Measurements from ENCODE around the gene HID1. TPM values are rescaled to one million over a fixed set of nuclear protein-coding genes. Genes with fewer than 3 reads are reported as not detected.
"Not testable (repeated sequence)": the region's sequence is repeated elsewhere in the genome, so short reads cannot be mapped to it uniquely, and the experiment has no call there.

HID1 gene
- total RNA-seq, 1 donor from 2014 or later: 30.6 TPM

DNA sequence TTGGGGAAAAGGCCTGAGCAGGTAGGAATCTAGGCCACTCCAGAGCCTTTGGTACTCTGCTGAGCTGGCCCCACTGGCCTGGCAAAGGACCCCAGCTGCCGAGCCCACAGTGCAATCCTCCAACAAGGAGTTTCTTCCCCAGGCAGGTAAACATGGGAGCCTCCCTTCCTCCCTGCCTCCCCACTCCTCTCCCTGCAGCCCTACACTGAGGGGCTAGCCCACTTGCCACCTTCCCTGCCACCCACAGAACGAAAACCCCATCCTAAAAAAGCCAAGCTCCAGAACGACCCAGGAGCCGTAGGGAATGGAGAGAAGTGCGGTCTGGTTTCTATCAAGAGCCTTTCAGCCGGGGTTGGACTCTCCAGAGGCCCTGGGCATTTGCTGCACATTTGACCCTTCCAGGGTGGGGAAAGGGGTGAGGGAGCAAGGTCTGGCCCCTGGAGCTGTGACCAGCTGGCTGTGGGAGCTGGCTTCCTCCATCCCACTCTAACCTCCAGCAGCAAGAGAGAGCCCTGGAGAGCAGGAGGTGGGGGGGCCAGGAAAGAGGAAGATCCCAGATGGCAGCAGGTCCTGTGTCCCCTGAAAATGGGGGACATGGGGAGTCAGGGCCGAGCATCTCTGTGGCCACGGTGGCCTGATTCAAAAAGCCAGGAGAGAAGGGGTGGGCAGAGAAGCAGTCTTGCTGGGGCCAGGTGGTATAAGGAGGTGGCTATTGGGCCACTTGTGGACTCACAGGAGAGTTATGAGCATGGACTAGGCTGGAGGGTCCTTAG is 1.3 kb downstream of the HID1 start:
- DNase-seq (ENCODE audit: extremely low read depth, low read depth, low spot score): no peak

GRCh38 chr17:74970395-74970794 is 2.2 kb downstream of the HID1 start:
- DNase-seq (ENCODE audit: extremely low read depth, low read depth, low spot score): no peak

GRCh38 chr17:74969501-74969900 is 3.1 kb downstream of the HID1 start:
- DNase-seq (ENCODE audit: extremely low read depth, low read depth, low spot score): not testable (repeated sequence)

GRCh38 chr17:74968361-74968780 is 4.2 kb downstream of the HID1 start:
- no peak for DNase-seq (ENCODE audit: extremely low read depth, low read depth, low spot score)

- DNase-seq (ENCODE audit: extremely low read depth, low read depth, low spot score): no peak
Measured at GRCh38 chr17:74964988-74965622, 7.5 kb downstream of the HID1 start.

DNA sequence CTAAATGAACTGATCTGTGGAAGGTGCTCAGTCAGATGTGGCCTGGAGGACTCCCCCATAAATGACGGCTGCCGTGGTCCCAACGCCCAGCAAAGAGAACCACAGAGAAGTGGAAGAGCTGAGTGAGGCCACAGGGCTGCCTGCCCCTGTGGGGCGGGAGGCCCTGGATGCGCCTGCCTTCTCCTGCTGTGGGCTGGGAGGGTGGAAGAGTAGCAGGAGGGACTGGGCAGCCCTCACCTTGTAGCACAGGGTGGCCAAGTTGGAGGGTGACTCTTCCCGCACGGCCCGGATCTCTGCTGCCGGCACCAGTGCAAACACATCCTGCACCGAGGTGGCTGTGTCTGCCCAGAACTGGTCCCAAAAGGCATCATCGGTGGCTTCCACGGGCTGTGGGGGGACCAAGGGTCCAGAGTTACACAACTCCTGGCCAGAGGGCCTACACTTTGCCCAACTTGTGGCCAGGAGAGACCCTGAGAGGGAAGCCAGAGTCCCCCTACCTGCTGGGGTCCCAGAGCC is 8.3 kb downstream of the HID1 start:
- no peak for DNase-seq (ENCODE audit: extremely low read depth, low read depth, low spot score)

GRCh38 chr17:74963656-74964055 is 8.9 kb downstream of the HID1 start:
- no peak for DNase-seq (ENCODE audit: extremely low read depth, low read depth, low spot score)

DNA sequence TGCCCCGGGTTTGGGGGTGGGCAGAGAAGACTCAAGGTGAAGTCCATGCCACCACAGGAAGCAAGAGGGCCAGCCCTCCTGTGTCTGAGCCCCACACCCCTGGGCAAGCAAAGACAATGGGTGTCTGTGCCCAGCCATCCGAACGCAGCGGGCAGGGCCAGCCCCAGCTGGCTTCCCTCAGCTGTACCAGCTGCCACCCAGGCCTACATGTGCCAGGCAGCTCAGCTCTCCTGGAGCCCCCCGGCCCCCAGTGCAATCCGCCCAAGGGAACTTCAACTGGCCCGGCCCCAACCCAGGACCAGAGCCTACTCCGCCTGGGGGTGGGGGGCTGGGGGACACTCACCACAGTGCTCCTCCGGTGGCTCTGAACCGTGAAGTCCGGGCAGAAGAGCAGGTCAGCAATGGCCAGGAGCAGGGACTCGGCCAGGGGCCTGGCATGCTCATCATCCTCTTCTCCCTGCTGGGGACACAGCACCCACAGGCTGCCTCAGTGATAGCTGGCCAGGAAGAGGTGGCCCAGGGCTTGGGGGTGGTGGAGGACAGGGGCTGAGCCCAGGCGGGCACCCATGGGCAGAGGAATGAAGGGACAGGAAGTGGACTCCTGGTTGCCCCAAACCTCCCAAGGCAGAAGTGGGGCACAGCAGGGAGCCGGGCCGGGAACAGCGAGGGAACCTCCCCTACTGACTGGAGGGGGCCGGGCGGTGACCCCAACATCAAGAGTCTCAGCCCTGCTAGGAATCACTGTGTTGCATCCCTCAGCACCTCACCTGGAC is 9.8 kb downstream of the HID1 start:
- no peak for DNase-seq (ENCODE audit: extremely low read depth, low read depth, low spot score)

DNA sequence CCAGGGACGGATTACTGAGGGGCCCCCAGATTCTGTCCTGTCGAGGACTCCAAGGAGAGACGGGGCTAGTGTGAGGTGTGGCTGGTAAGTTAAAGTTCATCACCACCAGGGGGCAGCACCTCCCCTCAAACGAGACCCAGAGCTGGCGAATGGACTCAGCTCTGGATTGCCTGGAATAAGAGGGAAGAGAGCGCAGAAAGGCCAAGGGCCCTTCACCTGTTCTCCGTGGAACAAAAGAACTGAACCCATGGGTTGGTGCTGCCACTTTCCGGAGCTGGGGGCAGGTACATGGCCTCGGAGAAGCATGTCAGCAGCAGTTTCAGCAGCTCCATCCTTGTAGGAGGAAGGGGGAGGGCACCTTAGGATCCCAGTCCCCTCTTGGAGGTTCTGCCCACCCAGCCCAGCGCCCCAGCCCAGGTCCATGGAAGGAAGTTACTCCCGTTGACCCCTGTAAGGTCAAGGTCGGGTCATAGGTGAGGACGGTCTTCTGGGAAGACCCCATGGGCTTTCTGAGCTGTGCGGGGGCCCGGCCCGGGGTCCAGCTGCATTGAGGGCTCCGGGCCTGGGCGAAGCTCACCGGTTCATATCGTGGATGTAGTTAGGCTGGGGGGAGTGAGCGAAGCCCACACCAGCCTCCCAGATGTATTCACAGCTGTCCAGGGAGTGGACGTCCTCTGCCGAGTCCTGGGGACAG is 10.8 kb downstream of the HID1 start:
- peak; percentile 45 for DNase-seq (ENCODE audit: extremely low read depth, low read depth, low spot score)

DNA sequence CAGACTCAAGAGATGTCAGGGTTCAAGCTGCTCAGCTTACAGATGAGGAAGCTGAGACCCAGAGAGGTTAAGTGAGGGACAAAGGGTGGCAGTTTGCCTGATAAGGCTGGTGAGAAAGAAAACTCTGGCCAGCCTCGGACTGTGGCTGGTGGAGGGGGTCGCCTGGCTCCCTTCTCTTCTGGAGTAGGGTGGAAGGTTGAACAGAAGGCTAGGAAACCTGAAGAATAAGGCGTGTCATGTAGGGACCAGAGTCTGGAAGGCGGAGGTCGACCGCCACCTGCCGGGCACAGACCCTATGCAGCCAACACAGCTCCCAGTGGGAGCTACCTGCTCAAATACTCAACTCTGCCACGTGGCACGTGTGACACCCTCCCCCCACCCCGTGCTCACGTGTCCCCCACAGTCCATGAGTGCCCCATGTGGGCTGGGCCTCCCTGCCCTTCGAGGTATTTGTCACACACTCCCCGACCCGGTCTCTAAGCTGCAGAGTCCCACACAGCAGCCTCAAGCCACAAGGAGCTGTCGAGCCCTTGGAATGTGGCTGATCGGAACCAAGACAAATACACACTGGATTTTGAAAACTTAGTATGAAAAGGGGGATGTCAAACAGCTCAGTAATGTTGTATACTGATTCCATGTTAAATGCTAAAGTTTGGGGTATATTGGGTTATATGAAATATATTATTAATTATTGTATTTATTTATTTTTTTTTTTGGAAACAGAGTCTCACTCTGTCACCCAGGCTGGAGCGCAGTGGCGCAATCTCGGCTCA is 11.8 kb downstream of the HID1 start:
- no peak for DNase-seq (ENCODE audit: extremely low read depth, low read depth, low spot score)

GRCh38 chr17:74959826-74960515 is 12.6 kb downstream of the HID1 start:
- DNase-seq (ENCODE audit: extremely low read depth, low read depth, low spot score): no peak

- no peak for DNase-seq (ENCODE audit: extremely low read depth, low read depth, low spot score)
Measured at GRCh38 chr17:74957935-74958740, 14.4 kb downstream of the HID1 start.

DNA sequence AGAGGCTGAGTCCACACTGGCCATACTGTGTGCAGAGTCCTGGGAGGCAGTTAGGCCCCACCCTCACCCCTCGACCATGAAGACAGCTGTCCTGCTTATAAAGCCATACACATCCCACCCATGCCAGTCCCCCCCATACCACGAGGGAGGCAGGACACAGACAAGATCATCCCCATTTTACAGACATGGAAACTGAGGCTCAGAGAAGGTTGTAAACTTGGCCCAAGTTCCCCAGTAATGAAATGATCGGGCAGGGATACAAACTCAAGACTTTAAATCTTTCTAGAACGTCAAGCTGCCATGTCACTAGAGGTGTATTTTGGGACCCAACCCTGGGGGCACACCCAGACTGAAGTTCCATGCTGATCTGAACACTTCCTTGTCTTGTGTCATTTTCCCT is 16.5 kb downstream of the HID1 start:
- no peak for DNase-seq (ENCODE audit: extremely low read depth, low read depth, low spot score)

DNA sequence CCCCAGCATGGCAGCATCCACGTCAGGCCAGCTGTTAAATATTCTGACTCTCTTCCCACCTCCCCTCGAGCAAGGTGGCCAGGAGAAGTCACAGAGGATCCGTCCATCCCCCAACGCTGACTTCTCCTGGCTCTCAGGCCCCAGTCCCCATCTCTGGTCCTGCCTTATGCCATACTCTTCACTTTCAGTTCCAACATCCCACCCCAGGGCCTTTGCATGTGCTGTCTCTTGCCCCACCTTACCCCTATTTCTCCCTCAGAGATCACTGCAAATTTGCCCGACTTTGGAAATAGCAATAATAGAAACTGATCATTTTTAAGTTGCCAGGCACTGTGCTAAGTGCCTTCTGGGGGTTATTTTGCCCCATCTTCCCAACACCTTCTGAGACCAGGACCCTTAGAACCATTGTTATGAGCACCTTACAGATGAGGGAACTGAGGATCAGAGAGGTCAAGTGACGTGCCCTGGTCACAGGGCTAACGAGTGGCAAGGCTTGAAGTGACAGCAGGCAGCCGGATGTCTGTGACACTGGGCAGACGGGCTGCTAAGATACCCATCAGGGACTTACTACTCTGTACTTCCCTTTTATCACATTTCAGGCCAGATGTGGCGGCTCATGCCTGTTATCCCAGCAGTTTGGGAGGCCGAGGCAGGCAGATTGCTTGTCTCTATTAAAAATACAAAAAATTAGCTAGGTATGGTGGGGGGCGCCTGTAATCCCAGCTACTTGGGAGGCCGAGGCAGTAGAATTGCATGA is 17.7 kb downstream of the HID1 start:
- DNase-seq (ENCODE audit: extremely low read depth, low read depth, low spot score): no peak

DNA sequence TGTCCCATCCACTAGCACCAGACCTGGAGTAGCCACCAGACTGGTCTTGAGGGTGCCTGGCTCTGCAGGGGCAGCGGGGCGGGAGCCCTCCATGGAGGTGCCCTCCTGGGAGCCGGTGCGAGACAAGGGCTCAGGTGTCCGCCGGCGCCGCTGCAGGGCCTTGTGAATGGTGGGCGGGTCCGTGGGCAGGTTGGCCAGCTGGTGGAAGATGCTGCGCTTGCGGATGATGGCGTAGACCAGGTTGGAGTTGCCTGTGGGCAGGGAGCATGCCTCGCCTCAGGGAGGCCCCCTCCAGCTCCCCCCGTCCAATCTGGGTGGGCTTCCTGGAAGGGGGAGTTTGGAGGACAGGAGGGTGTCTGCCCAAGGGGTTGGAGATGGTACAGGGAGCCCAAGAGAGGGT is 18.4 kb downstream of the HID1 start:
- DNase-seq (ENCODE audit: extremely low read depth, low read depth, low spot score): no peak

GRCh38 chr17:74953134-74953687 is 19.3 kb downstream of the HID1 start:
- DNase-seq (ENCODE audit: extremely low read depth, low read depth, low spot score): no peak

DNA sequence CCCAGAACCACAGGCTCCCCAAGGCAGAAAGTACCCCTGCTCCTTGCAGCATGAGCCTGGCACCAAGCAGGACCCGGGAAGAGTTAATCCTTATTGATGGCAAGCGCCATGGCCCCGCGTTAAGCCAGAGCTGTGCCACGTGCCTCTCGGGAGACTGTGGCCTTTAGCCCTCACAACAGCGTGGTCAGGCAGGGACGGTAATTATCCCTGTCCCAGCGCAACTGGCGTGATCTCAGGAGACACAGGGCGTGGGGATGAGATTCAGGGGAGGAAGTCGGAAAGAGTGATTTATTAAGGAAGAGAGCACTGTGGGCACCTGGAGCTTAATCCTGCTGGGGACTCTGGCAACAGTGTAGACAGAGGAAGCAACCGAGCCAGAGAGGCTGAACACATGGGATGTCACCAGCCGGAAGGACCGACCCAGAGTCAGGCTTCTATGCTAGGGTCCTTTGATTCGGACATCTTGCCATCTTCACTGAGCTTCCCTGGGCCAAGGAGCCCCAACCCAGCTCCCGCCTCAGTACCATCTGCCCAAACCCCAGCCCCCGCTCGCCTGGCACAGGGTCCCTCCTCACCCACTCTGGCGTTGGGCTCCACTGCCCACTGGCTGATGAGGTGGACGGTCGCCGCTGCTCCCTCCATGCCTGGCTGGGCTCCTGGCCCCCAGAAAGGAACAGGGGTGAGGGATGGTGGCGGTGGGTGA is 20.0 kb downstream of the HID1 start:
- no peak for DNase-seq (ENCODE audit: extremely low read depth, low read depth, low spot score)
